Vagina (tissue), 2 donors: Measurements from ENCODE around the gene RAB4B. TPM values are rescaled to one million over a fixed set of nuclear protein-coding genes. Genes with fewer than 3 reads are reported as not detected.

Experiments
- DNase-seq, 2 donors: peaks; one replicate each; pipeline ENCODE4 v3.0.0-alpha.2; 2017; ENCODE audit errors: extremely low spot score in 2 of 2
- H3K27ac ChIP-seq: fragments of 200-600 bp; sonication (generic); one replicate; pipeline ENCODE4 v1.5.1; 2019
- H3K27me3 ChIP-seq: fragments of 200-600 bp; sonication (generic); one replicate; pipeline ENCODE4 v1.5.1; 2019
- H3K36me3 ChIP-seq, 2 donors: fragments of 200-600 bp; sonication (generic); one replicate each; pipeline ENCODE4 v1.5.1; 2017 to 2019
- H3K4me1 ChIP-seq: fragments of 200-600 bp; sonication (generic); one replicate; pipeline ENCODE4 v1.5.1; 2019
- H3K4me3 ChIP-seq, 2 donors: fragments of 200-600 bp; sonication (generic); 1 replicate in 1 of 2; 2 replicates in 1 of 2; pipeline ENCODE4 v1.5.1; 2016 to 2019
- H3K9me3 ChIP-seq: fragments of 200-600 bp; sonication (generic); one replicate; pipeline ENCODE4 v1.5.1; 2019
- POLR2A ChIP-seq, 2 donors: fragments of 450-650 bp; IDR thresholded peaks; one replicate each; pipeline ENCODE4 v1.6.1; 2017; ENCODE audit warnings: antibody characterized with exemption in 2 of 2, mild to moderate bottlenecking in 2 of 2, moderate library complexity in 2 of 2
- POLR2AphosphoS5 ChIP-seq, 2 donors: sonication (generic); formaldehyde crosslinking; IDR thresholded peaks; one replicate each; pipeline ENCODE4 v1.9.0; 2017; ENCODE audit warnings: antibody characterized with exemption in 2 of 2, mild to moderate bottlenecking in 2 of 2, low read depth in 1 of 2; ENCODE audit not compliant: insufficient read depth in 1 of 2
- intact Hi-C: fragments of 100-400 bp; cut with DNase I; formaldehyde crosslinking; loops from one replicate; pipeline ENCODE4 v1.15.1; 2023
- total RNA-seq: library from RNA; depleted of rRNA; stranded (reverse); fragments of >200 nt; gene quantifications from one replicate; pipeline ENCODE4 v1.2.3, GENCODE V29; 2016
- TF ChIP-seq, protein P1 (sequence below), 3 experiments: fragments of 450-650 bp in 2 of 3; fragments of 200-600 bp in 1 of 3; sonication (generic) in 1 of 3; IDR thresholded peaks; one replicate each; pipeline ENCODE4 v1.5.1; 2017 to 2019; ENCODE audit warnings: antibody characterized with exemption in 3 of 3, mild to moderate bottlenecking in 2 of 3, moderate library complexity in 2 of 3

Gene RAB4B
- total RNA-seq, 1 donor from 2014 or later = 22.3 TPM

DNA sequence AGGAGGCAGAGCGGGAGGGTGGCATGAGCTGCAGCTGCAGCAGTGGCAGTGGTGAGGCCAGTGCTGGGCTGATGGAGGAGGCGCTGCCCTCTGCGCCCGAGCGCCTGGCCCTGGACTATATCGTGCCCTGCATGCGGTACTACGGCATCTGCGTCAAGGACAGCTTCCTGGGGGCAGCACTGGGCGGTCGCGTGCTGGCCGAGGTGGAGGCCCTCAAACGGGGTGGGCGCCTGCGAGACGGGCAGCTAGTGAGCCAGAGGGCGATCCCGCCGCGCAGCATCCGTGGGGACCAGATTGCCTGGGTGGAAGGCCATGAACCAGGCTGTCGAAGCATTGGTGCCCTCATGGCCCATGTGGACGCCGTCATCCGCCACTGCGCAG, 22.9 kb downstream of the RAB4B start:
- Histone ChIP-seq H3K27me3 (no peaks in the 10 kb centered on the region), H3K27ac (peak overlapping the region; percentile 98), H3K9me3 (no peaks in the 10 kb centered on the region), H3K36me3 (peaks cover 0 to 8% of the 10 kb centered on the region in 2 donors), H3K4me1 (peaks cover 72% of the 10 kb centered on the region), H3K4me3 (peak overlapping the region; percentile 73 to 95)
- intact Hi-C loops = loop anchor here (5.0 to 10.0 kb wide), 3 partner anchors 46 to 1071 kb away; partner anchors contain the start of genes ACTMAP and SNRPA
- no peak for DNase-seq
- TF ChIP-seq POLR2AphosphoS5 (IDR thresholded peaks at IDR 0.05; ENCODE audit: insufficient read depth in 1 of 2, low read depth in 1 of 2) = no peak
- no peak for TF ChIP-seq POLR2A (IDR thresholded peaks at IDR 0.05)
- TF ChIP-seq, protein P1, sequence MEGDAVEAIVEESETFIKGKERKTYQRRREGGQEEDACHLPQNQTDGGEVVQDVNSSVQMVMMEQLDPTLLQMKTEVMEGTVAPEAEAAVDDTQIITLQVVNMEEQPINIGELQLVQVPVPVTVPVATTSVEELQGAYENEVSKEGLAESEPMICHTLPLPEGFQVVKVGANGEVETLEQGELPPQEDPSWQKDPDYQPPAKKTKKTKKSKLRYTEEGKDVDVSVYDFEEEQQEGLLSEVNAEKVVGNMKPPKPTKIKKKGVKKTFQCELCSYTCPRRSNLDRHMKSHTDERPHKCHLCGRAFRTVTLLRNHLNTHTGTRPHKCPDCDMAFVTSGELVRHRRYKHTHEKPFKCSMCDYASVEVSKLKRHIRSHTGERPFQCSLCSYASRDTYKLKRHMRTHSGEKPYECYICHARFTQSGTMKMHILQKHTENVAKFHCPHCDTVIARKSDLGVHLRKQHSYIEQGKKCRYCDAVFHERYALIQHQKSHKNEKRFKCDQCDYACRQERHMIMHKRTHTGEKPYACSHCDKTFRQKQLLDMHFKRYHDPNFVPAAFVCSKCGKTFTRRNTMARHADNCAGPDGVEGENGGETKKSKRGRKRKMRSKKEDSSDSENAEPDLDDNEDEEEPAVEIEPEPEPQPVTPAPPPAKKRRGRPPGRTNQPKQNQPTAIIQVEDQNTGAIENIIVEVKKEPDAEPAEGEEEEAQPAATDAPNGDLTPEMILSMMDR (IDR thresholded peaks at IDR 0.05) = no peak

DNA sequence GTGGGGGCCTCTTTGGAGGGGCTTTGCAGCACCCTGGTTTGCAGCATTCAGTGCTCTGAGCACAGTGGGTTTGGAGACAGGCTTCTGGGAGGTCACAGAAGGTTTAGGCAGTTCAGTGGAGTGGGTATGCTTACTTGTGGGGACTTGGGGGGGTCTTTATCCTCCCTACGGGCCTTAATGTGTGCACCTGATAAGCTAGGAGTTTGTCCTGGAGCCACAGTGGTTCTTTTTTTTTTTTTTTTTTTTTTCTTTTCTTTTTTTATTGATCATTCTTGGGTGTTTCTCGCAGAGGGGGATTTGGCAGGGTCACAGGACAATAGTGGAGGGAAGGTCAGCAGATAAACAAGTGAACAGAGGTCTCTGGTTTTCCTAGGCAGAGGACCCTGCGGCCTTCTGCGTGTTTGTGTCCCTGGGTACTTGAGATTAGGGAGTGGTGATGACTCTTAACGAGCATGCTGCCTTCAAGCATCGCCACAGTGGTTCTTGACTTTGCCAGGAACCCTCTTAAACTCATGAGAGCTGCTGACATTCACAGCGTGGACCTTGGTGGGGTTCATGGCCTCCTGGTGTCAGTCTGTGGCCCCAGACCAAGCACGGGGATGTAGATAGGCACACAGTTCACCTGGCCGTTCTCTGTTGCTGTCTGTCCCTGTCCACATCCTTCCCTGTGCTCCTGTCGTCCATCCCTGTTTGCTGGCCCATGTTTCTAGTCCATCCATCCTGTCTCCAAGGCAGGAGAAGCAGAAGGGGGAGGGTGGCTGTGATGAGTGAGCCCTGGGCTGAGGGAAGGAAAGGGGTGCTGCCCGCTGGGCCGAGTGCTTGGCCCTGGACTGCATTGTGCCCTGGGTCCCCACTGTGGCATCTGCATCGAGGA, 23.6 kb downstream of the RAB4B start:
- intact Hi-C loops = loop anchor here (5.0 to 10.0 kb wide), 3 partner anchors 47 to 1071 kb away; partner anchors contain the start of genes ACTMAP and SNRPA
- Histone ChIP-seq H3K27me3 (no peaks in the 10 kb centered on the region), H3K27ac (peak overlapping the region; percentile 98), H3K9me3 (no peaks in the 10 kb centered on the region), H3K36me3 (peaks cover 0 to 8% of the 10 kb centered on the region in 2 donors), H3K4me1 (peaks cover 78% of the 10 kb centered on the region), H3K4me3 (peak overlapping the region; percentile 73 to 95)
- no peak for DNase-seq
- TF ChIP-seq, protein P1 (IDR thresholded peaks at IDR 0.05) = no peak
- TF ChIP-seq POLR2AphosphoS5 (IDR thresholded peaks at IDR 0.05; ENCODE audit: insufficient read depth in 1 of 2, low read depth in 1 of 2) = peak in 1 of 2 donors; percentile 3

DNA sequence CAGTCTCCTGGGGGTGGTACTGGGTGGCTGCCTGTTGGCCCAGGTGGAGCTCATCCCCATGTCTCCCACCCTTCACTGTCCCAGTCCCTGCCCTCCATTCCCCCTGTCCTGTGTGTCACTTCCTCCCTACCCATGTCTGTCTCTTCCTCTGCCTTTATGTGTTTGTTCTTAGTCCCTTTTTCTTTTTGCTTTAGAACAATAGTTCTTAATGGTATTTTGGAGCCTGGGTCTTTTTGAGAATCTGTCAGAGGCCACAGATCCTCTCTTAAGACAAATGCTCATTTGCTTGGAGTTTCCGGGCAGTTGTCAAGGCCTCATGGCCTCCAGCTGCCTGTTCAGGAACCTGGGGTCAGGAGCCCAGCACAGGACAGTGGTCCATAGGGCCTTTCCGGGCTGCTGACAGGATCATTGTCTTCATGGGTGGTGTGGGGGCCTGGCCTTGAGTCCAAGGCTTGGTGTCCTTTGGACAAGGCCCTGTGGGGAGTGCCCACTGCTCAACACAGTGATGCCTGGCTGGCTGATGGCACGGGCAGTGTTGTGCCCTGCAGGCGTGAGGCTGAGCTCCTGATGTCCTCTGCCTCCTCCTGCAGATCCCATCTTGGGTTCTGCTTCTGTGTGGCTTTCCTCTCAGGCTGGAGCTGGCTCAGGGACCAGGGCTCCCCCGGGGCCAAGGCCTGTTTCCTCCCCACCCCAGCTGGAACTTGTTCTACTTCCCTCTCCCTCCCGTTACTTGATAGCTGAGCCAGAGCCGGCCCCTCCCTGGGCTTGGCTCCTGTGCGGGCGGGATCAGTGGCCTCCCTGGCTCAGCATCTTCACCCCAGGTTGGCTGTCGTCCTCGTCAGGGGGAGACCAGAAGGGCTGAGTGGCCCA, 24.5 kb downstream of the RAB4B start:
- Histone ChIP-seq H3K9me3 (no peaks in the 10 kb centered on the region), H3K36me3 (peaks cover 0 to 8% of the 10 kb centered on the region in 2 donors), H3K4me1 (peaks cover 86% of the 10 kb centered on the region), H3K27ac (peak overlapping the region; percentile 98), H3K27me3 (no peaks in the 10 kb centered on the region), H3K4me3 (peak overlapping the region; percentile 73 to 95)
- DNase-seq = no peak
- intact Hi-C loops = loop anchor here (5.0 to 10.0 kb wide), 3 partner anchors 48 to 1070 kb away; partner anchors contain the start of genes ACTMAP and SNRPA
- TF ChIP-seq POLR2A (IDR thresholded peaks at IDR 0.05) = no peak
- TF ChIP-seq POLR2AphosphoS5 (IDR thresholded peaks at IDR 0.05; ENCODE audit: insufficient read depth in 1 of 2, low read depth in 1 of 2) = peak; percentile 9 to 69

DNA sequence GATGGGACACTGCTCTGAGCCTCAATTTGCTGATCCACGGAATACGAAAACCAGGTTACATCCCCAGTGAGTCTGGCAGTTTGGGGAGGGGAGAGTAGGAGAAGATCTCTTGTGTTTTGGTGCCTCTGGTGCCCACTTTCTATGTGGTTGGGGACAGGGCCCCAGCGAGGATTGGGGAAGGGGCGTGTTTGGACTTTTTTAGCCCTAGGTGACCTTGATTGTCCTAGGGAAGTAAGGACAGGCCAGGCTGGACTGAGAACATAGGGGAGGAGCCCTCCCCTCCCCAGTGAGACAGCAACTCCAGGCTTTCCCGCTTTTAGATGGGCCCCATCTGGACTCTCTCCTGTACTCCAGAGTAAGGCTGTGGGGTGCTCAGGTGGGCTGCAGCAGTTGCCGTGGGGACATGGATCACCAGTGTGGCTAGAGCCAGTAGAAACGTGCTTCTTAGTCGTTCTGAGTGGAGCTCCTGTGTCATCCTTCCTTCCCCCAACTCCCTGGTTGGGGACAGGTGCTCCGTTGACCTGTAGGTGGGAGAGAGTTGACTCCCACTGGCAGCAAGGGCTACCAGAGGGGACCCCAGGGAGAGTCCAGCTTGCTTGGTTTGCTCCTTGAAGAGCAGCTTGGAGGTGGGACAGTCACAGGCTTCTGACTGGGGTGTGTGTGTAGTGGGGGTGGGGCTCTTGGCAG, 25.3 kb downstream of the RAB4B start:
- peak overlapping the region; percentile 98 for H3K27ac ChIP-seq
- intact Hi-C loops = loop anchor here (5.0 to 10.0 kb wide), 3 partner anchors 49 to 1069 kb away; partner anchors contain the start of genes ACTMAP and SNRPA
- no peaks in the 10 kb centered on the region for H3K9me3 ChIP-seq
- peaks cover 0 to 11% of the 10 kb centered on the region in 2 donors for H3K36me3 ChIP-seq
- peaks cover 86% of the 10 kb centered on the region for H3K4me1 ChIP-seq
- H3K4me3 ChIP-seq = peak overlapping the region; percentile 73 to 95
- TF ChIP-seq POLR2A (IDR thresholded peaks at IDR 0.05) (no peak), POLR2AphosphoS5 (IDR thresholded peaks at IDR 0.05; ENCODE audit: insufficient read depth in 1 of 2, low read depth in 1 of 2) (peak in 1 of 2 donors; percentile 7)
- no peak for DNase-seq
- no peaks in the 10 kb centered on the region for H3K27me3 ChIP-seq

DNA sequence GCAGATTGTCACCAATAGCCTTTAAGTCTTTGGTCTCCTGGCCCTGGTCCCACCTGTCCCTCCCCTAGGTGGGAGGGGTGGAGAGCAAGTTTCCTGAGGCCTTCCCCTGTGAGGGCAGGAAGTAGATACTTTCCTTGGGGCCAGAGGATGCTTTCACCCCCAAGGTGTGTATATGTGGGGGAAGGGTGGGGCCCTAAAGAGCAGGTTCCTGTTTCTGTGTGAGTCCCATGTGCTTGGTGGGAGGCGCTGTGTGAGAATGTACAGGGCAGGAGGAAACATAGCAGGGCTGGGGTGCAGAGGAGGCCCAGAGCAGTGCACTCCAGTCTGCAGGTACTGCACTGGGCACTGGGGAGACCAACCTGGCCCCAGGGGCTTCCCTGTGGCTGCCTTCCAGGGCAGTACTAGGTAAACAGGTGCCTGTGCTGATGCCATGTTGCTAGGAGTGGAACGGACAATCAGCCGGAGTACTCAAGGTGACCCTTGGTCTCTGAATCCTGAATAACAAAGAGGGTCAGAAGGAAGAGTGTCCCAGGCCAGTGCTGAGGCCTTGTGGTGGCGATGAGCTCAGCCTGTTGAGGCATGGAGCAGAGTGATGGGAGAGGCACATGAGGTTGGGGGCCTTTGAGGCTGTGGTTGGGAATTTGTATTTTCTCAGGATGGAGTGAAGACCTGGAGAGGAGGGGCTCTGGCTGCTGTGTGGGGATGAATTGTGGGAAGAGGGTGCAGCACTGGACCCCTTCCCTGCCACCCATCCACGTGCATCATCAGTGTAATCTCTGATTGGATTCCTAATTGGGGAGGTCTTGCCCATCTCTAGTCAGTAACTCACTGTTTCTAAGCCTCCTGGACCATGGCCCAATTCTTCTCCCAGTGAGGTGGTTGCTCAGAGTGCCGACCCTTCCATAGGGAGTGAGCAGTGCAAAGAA, 26.1 kb downstream of the RAB4B start:
- Histone ChIP-seq H3K4me1 (peaks cover 93% of the 10 kb centered on the region), H3K27ac (peak overlapping the region; percentile 98), H3K27me3 (no peaks in the 10 kb centered on the region), H3K4me3 (peak overlapping the region in 1 of 2 donors; percentile 73), H3K9me3 (no peaks in the 10 kb centered on the region), H3K36me3 (peaks cover 0 to 16% of the 10 kb centered on the region in 2 donors)
- TF ChIP-seq POLR2AphosphoS5 (IDR thresholded peaks at IDR 0.05; ENCODE audit: insufficient read depth in 1 of 2, low read depth in 1 of 2) = no peak
- no peak for TF ChIP-seq POLR2A (IDR thresholded peaks at IDR 0.05)
- TF ChIP-seq, protein P1 (IDR thresholded peaks at IDR 0.05) = no peak
- intact Hi-C loops = loop anchor here (5.0 to 10.0 kb wide), 3 partner anchors 49 to 1068 kb away; partner anchors contain the start of genes ACTMAP and SNRPA
- no peak for DNase-seq
